NCI-H446 (cell line): ENCODE data around the gene KIAA1217.
"Not testable (repeated sequence)": the region's sequence is repeated elsewhere in the genome, so short reads cannot be mapped to it uniquely, and the experiment has no call there.

Experiments
- DNase-seq, 2 experiments: peaks; one replicate each; lab custom pipeline; 2025; lab: John Stamatoyannopoulos, UW

The KIAA1217 gene

GRCh38 chr10:24465891-24466818, 257.2 kb downstream of the KIAA1217 start:
- DNase-seq, result no peak

- no peak for DNase-seq
Observed at GRCh38 chr10:24467136-24467535, 258.2 kb downstream of the KIAA1217 start.

DNA sequence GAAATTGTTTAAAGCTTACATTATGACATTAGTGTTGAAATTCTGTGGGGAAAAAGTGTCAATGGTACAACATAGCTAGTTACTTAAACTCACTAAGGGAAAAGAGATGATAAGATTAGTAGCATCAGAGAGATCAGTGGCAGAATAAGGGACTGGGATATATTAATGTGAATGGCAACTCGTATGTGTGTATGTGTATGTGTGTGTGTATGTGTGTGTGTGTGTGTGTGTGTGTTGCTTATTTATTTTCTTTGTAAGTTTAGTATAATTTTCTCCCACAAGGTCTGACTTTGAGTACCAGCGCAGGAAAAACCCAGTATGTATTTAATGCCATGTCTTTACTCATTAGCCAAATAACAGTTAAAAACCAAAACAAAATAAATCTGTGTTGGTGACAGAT, 258.7 kb downstream of the KIAA1217 start:
- no peak for DNase-seq

DNA sequence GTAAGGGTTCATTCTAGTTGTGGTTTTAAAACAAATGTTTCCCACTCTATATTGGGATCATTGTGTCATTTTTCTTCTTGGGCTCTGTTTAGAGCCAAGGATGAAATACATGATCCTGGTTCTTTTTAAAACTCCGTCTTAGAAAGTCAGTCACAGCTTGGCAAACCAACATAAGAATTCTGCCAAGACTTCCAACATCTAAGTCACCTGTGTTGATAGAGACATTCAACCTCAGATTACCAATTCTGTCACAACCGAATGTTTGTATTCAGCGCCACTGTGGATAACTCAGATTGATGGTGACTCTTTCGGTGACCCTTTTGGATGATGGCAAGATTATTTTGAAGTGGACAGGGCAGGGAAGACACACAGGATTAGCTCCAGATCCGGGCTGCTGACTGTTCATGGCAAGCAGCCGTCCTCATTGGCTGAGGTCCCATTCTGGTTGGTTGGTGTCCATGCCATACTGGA, 259.4 kb downstream of the KIAA1217 start:
- DNase-seq, result peak in 1 of 2 experiments; percentile 8

- DNase-seq, result no peak
Observed at GRCh38 chr10:24469993-24470392, 261.1 kb downstream of the KIAA1217 start.

- DNase-seq, result no peak
Observed at GRCh38 chr10:24475598-24475997, 266.7 kb downstream of the KIAA1217 start.

DNA sequence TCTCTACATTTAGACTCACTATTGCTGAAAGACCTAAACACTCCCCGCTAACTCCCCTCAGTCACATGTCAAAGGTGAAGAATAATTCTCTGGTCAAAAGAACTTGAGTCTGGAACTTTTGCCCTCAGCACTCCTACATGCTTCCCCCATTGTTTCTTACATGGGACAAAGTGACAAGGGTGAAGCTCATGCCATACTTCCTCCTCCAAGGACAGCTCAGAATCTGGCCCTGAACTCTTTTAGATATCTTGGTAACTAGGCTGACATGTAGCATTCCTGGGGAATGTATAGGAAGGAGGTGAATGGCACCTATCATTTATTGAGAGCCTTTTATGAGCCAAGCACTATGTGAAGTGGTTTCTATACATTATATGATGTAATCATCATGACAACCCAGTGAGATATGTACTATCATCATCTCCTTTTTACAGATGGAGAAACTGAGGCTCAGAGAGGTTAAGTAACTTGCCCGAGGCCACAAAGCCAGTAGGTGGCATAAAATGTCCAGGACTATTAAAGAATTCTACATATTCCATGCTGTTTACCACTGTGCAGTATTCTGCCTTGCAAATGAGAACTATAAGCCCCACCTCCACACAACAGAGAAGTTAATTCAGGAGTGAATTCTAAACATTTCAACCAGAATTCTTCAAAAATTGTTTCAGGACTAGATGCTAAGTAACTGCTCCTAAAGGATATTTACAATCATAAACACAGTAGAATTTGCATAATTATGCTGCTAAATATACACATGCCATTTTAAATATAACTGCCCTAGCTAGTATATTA, 268.2 kb downstream of the KIAA1217 start:
- no peak for DNase-seq

DNA sequence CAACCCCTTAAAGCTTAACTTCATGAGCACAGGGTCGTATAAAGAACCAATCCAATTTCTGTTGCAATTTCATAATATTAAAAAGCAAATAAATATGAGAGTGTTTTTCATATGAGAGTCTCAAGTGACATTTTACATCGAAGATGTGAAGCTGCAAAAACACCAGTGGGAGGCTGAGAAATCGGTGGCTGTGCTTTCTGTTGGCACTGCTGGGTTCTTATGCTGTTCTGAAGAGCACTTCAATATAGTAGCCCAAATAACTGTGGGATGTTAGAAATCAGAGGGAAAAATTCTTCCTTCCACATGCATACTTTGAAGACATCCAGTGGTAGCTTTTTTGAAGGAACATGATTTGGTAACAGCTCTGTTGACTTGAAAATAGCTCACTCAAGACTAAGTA, 269.0 kb downstream of the KIAA1217 start:
- DNase-seq, result no peak

- DNase-seq, result no peak
Observed at GRCh38 chr10:24479806-24480205, 270.9 kb downstream of the KIAA1217 start.

- DNase-seq, result no peak
Observed at GRCh38 chr10:24480447-24480846, 271.5 kb downstream of the KIAA1217 start.

DNA sequence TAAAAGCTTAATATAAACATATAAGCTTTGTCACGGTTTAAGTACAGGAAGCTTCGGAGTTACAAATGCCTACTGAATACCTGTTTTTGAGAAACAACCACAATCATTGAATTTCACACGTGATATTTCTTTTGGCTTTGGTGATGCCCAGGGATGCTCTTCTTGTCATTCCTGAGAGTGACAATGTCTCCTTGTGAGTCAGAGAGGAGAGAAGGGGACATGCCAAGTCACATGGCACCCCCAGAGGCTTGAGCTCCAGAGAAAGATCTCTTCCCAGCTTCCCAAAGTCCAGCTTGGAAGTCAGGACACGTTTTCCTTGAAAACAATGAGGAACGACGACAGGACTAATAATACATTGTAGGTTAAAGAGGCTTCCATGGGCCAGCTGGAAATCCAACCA, 272.3 kb downstream of the KIAA1217 start:
- no peak for DNase-seq

GRCh38 chr10:24482713-24483112, 273.8 kb downstream of the KIAA1217 start:
- DNase-seq, result not testable (repeated sequence)

DNA sequence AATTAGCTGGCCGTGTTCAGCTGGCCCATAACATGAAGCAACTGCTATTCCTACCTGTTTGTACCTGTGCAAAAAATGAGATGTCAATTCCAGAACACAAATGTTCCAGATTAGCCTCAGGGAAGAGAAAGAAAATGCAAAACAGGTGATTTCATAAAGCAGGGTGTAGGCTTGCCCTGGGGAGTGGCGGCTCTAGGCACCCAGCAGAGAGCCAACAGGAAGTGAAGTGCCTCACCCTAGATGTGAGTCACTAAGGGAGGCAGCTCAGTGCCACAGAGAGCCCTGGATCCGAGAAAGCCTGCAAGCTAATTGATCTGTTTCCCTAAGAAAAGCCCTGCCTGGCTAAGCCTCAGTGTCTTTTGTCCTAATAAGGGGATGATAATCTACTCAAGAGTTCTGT, 274.8 kb downstream of the KIAA1217 start:
- no peak for DNase-seq

DNA sequence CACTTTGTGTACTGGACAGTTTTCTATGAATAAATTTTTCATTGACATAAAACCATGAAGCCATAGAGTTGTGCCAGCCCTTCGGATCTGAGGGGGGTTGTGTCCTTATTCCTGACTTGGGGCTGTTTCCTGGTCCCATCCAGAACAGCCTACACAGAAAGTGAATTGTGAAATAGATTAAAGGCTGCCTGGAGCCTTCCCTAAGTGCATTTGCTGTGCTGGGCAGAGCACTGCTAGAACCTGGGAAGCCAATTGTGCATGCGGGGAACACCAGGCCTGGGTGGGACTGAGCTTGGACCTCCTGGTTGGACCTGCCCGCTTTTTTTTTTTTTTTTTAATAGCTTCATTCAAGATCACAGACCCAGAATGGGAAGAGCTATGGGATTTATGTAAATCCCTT, 275.8 kb downstream of the KIAA1217 start:
- no peak for DNase-seq

GRCh38 chr10:24485304-24485703, 276.4 kb downstream of the KIAA1217 start:
- DNase-seq, result no peak

GRCh38 chr10:24488631-24489030, 279.7 kb downstream of the KIAA1217 start:
- no peak for DNase-seq

- no peak for DNase-seq
Observed at GRCh38 chr10:24493165-24493564, 284.2 kb downstream of the KIAA1217 start.

DNA sequence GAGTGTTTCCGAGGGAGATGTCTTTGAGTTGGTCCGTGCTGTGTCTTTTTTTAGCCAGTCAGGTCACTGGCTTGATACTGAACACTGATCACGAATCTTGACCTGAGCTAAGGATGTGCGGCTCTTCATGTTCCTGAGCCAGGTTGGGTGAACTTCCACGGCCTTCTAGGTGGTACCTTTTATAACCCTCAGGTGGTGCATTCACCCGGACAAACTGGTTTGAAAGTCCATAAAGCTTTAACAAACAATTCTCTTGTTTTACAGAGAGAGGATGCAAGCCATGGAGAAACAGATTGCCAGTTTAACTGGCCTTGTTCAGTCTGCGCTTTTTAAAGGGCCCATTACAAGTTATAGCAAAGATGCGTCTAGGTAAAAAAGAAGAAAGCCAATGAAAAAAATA, 285.3 kb downstream of the KIAA1217 start:
- no peak for DNase-seq

DNA sequence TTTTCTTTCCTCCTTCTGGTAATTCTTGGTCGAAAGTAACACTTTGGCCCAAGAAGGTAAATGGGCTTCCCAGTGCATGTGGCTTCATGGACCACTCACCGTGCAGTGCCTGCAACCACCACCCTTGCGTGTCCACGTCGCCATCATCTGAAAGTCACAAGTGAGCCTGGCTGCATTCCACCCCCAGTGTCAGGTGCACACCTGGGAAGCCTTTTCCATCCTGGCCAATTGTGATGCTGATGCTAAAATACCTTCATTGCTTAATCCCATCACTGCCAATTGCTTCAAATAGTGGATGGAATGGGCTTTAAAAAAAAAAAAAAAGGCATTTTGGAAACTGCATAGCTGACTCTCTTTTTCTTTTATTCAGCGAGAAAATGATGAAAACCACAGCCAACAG, 285.8 kb downstream of the KIAA1217 start:
- DNase-seq, result no peak

GRCh38 chr10:24495666-24496460, 286.9 kb downstream of the KIAA1217 start:
- no peak for DNase-seq

GRCh38 chr10:24496906-24497305, 288.0 kb downstream of the KIAA1217 start:
- no peak for DNase-seq

GRCh38 chr10:24501056-24501711, 292.2 kb downstream of the KIAA1217 start:
- no peak for DNase-seq
